ENCODE data around the gene ALG9. TPM values are rescaled to one million over a fixed set of nuclear protein-coding genes. Genes with fewer than 3 reads are reported as not detected.

The ALG9 gene
- total RNA-seq, 2 donors from 2014 or later: 24.9 to 26.5 TPM

DNA sequence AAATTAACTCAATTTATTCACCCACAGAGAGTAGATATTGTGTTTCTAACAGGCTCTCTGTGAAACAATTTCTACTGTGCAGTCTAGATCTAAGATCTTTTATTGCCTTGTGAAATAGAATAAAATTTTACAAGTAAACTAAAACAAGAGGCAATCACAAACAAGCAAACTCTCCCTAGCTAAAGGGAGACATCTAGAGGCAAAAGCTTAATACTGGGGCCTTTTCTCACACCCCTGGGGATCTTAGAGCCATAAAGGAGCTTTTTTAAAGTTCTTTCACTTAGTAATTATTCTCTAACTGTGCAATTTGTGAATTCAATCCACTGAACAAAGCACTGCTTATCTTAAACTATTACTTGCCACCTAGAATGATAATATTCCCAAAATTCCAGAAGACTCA is 19.7 kb downstream of the ALG9 start:
- TF ChIP-seq POLR2A (IDR thresholded peaks at IDR 0.05): no peak
- TF ChIP-seq, protein P1, sequence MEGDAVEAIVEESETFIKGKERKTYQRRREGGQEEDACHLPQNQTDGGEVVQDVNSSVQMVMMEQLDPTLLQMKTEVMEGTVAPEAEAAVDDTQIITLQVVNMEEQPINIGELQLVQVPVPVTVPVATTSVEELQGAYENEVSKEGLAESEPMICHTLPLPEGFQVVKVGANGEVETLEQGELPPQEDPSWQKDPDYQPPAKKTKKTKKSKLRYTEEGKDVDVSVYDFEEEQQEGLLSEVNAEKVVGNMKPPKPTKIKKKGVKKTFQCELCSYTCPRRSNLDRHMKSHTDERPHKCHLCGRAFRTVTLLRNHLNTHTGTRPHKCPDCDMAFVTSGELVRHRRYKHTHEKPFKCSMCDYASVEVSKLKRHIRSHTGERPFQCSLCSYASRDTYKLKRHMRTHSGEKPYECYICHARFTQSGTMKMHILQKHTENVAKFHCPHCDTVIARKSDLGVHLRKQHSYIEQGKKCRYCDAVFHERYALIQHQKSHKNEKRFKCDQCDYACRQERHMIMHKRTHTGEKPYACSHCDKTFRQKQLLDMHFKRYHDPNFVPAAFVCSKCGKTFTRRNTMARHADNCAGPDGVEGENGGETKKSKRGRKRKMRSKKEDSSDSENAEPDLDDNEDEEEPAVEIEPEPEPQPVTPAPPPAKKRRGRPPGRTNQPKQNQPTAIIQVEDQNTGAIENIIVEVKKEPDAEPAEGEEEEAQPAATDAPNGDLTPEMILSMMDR (IDR thresholded peaks at IDR 0.05): peak in 3 of 4 experiments; percentile 17 to 27 (median 18)
- H3K9me3 ChIP-seq: no peaks in the 10 kb centered on the region
- no peaks in the 10 kb centered on the region for H3K36me3 ChIP-seq
- no peak for DNase-seq (ENCODE audit: low spot score)
- no peaks in the 10 kb centered on the region for H3K4me1 ChIP-seq (replicated peaks)
- H3K27me3 ChIP-seq (replicated peaks; ENCODE audit: insufficient read depth): no peaks in the 10 kb centered on the region
- H3K27ac ChIP-seq: no peak overlapping the region
- H3K4me3 ChIP-seq: no peak overlapping the region
- intact Hi-C loops (cut with DNase I): no loop called here

DNA sequence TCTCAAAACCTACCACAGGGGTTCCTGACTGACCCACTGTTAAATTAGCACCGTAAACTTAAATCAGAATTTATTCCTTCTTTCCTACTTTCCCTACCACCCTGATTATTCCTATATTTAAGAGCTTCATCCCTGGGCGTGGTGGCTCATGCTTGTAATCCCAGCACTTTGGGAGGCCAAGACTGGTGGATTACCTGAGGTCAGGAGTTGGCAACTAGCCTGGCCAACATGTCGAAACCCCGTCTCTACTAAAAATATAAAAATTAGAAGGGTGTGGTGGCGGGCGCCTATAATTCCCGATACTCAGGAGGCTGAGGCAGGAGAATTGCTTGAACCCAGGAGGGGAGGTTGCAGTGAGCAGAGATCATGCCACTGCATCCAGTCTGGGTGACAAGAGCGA is 20.3 kb downstream of the ALG9 start:
- 92% methylated on average over 8 of the region's 8 CpGs for WGBS
- TF ChIP-seq POLR2AphosphoS5 (IDR thresholded peaks at IDR 0.05): no peak
- H3K36me3 ChIP-seq: no peaks in the 10 kb centered on the region
- H3K27me3 ChIP-seq (replicated peaks; ENCODE audit: insufficient read depth): no peaks in the 10 kb centered on the region
- DNase-seq (ENCODE audit: low spot score): no peak
- no peaks in the 10 kb centered on the region for H3K4me1 ChIP-seq (replicated peaks)
- no peaks in the 10 kb centered on the region for H3K9me3 ChIP-seq
- no peak overlapping the region for H3K4me3 ChIP-seq
- H3K27ac ChIP-seq: no peak overlapping the region
- intact Hi-C loops (cut with DNase I): no loop called here

DNA sequence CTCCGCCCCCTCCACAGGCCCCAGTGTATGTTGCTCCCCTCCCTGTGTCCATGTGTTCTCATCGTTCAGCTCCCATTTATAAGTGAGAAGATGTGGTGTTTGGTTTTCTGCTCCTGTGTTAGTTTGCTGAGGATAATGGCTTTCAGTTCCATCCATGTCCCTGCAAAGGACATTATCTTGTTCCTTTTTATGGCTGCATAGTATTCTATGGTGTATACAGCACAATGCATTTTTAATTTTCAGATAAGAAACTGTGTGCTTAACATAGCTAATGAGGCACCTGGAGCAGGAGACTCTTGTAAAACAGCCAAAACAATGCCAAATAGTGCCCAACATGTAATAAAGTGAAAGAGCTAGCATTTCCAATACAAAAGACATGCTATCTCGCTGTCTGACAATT is 21.8 kb downstream of the ALG9 start:
- Histone ChIP-seq H3K9me3 (no peaks in the 10 kb centered on the region), H3K36me3 (no peaks in the 10 kb centered on the region), H3K27ac (no peak overlapping the region), H3K4me1 (replicated peaks) (no peaks in the 10 kb centered on the region), H3K27me3 (replicated peaks; ENCODE audit: insufficient read depth) (no peaks in the 10 kb centered on the region), H3K4me3 (no peak overlapping the region)
- no peak for TF ChIP-seq POLR2AphosphoS5 (IDR thresholded peaks at IDR 0.05)
- intact Hi-C loops (cut with DNase I): no loop called here
- WGBS: 89% methylated on average over 3 of the region's 3 CpGs
- no peak for DNase-seq (ENCODE audit: low spot score)

DNA sequence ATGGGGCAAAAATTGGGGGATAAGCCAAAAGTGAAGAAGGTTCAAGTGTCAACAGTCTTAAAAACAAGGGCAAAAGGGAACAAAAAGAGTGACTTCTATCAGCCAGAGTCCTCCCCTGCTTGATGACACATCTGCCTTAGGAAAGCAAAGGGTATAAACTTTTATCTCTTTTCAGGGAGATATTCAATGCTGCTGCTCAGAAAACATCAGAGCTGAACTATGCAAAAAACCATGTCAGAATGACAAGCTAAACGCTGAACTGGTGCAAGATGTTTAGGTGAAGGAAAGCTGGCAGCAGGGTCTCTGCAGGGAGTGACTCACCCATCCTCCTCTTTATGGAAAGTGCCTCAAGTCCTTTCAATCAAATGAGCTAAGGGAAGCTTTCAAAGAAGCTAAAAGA is 24.7 kb downstream of the ALG9 start:
- Histone ChIP-seq H3K36me3 (no peaks in the 10 kb centered on the region), H3K9me3 (no peaks in the 10 kb centered on the region), H3K27ac (no peak overlapping the region), H3K27me3 (replicated peaks; ENCODE audit: insufficient read depth) (no peaks in the 10 kb centered on the region), H3K4me3 (no peak overlapping the region), H3K4me1 (replicated peaks) (no peaks in the 10 kb centered on the region)
- DNase-seq (ENCODE audit: low spot score): no peak
- 7% methylated on average over 1 of the region's 1 CpG for WGBS
- no peak for TF ChIP-seq POLR2AphosphoS5 (IDR thresholded peaks at IDR 0.05)
- no peak for TF ChIP-seq POLR2A (IDR thresholded peaks at IDR 0.05)
- TF ChIP-seq, protein P1 (IDR thresholded peaks at IDR 0.05): no peak
- intact Hi-C loops (cut with DNase I): no loop called here

DNA sequence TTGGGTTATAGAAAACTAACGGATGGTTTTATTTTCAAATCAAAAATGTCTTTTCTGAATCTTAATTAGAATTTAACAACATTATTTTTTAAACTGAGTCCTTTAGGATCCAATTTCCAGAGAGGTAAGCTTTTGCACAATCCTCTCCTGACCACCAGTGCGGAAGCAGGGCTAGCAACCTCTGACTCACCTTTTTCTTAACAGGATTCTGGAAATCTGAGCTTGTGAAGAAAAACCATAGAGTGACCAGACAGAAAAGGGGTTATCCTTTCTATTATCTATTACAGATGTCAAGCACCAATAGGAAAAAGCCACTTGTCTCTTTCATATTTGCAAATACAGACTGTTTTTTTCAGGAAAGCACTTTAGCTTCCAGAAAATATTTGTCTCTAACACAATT is 25.3 kb downstream of the ALG9 start:
- no peak overlapping the region for H3K27ac ChIP-seq
- TF ChIP-seq, protein P1 (IDR thresholded peaks at IDR 0.05): no peak
- TF ChIP-seq POLR2A (IDR thresholded peaks at IDR 0.05): no peak
- no peak for TF ChIP-seq POLR2AphosphoS5 (IDR thresholded peaks at IDR 0.05)
- no peak for DNase-seq (ENCODE audit: low spot score)
- H3K36me3 ChIP-seq: no peaks in the 10 kb centered on the region
- no peaks in the 10 kb centered on the region for H3K27me3 ChIP-seq (replicated peaks; ENCODE audit: insufficient read depth)
- H3K4me1 ChIP-seq (replicated peaks): no peaks in the 10 kb centered on the region
- intact Hi-C loops (cut with DNase I): no loop called here
- H3K9me3 ChIP-seq: no peaks in the 10 kb centered on the region
- no peak overlapping the region for H3K4me3 ChIP-seq
- 86% methylated on average over 2 of the region's 2 CpGs for WGBS

DNA sequence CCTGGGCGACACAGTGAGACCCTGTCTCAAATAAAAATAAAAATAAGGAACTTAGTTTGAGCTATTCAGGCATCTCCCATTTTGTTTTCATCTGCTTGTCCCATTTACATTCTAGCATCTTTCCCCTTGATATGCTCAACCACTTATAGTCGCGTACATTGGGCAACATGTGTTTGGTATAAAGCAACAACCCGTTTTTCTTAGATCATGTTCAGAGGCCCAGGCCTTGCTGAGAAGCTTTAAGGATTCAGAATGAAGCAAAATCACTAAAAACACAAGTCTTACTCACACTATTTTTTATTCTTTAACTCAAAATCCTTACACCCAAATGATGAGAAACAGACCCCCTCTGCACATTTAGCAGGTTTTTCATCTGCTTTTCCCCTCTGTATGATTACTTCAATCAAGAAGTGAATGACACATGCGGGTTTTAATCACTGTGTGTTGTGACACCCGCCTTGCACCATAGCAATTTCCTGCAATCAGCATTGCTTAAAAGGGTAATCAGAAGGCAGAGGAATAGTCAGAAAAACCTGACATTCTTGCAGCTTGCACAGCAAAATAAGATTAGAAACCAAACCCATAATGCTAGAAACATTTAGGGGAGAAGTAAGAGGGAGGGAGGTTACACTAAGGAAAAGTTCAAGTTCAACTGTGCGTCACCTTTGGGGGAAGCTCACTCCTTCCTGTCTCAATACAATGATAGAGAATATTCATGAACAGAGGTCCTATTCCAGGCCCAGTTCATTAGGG is 25.9 kb downstream of the ALG9 start:
- no peak for DNase-seq (ENCODE audit: low spot score)
- WGBS: 86% methylated on average over 7 of the region's 7 CpGs
- no peak overlapping the region for H3K27ac ChIP-seq
- no peaks in the 10 kb centered on the region for H3K36me3 ChIP-seq
- intact Hi-C loops (cut with DNase I): no loop called here
- H3K9me3 ChIP-seq: no peaks in the 10 kb centered on the region
- H3K4me1 ChIP-seq (replicated peaks): no peaks in the 10 kb centered on the region
- H3K27me3 ChIP-seq (replicated peaks; ENCODE audit: insufficient read depth): no peaks in the 10 kb centered on the region
- TF ChIP-seq POLR2A (IDR thresholded peaks at IDR 0.05): no peak
- TF ChIP-seq, protein P1 (IDR thresholded peaks at IDR 0.05): no peak
- TF ChIP-seq POLR2AphosphoS5 (IDR thresholded peaks at IDR 0.05): no peak
- no peak overlapping the region for H3K4me3 ChIP-seq
